Measurements from ENCODE around the gene CD9.

Gene CD9

GRCh38 chr12:6230321-6231110 is 30.3 kb downstream of the CD9 start:
- peak overlapping the region; percentile 91 for H3K27ac Mint-ChIP-seq
- no peaks in the 10 kb centered on the region for H3K9me3 Mint-ChIP-seq
- H3K27me3 Mint-ChIP-seq: no peaks in the 10 kb centered on the region
- no peaks in the 10 kb centered on the region for H3K36me3 Mint-ChIP-seq (ENCODE audit: low read depth)
- H3K4me3 Mint-ChIP-seq: peak overlapping the region; percentile 48
- peak; percentile 70 for DNase-seq
- H3K4me1 Mint-ChIP-seq (ENCODE audit: low read depth): peaks cover 36% of the 10 kb centered on the region

- H3K4me3 Mint-ChIP-seq: no peak overlapping the region
- no peaks in the 10 kb centered on the region for H3K36me3 Mint-ChIP-seq (ENCODE audit: low read depth)
- DNase-seq: no peak
- H3K27me3 Mint-ChIP-seq: no peaks in the 10 kb centered on the region
- no peak overlapping the region for H3K27ac Mint-ChIP-seq
- H3K4me1 Mint-ChIP-seq (ENCODE audit: low read depth): peaks cover 36% of the 10 kb centered on the region
- no peaks in the 10 kb centered on the region for H3K9me3 Mint-ChIP-seq
Observed at GRCh38 chr12:6231359-6232268, 31.4 kb downstream of the CD9 start.

- H3K27ac Mint-ChIP-seq: no peak overlapping the region
- no peaks in the 10 kb centered on the region for H3K36me3 Mint-ChIP-seq (ENCODE audit: low read depth)
- H3K4me1 Mint-ChIP-seq (ENCODE audit: low read depth): peaks cover 36% of the 10 kb centered on the region
- H3K4me3 Mint-ChIP-seq: no peak overlapping the region
- H3K27me3 Mint-ChIP-seq: no peaks in the 10 kb centered on the region
- H3K9me3 Mint-ChIP-seq: no peaks in the 10 kb centered on the region
- DNase-seq: no peak
Observed at GRCh38 chr12:6233121-6233971, 33.1 kb downstream of the CD9 start.

- Mint-ChIP-seq H3K27ac (no peak overlapping the region), H3K4me1 (ENCODE audit: low read depth) (peaks cover 35% of the 10 kb centered on the region), H3K4me3 (no peak overlapping the region), H3K27me3 (peaks cover 2% of the 10 kb centered on the region), H3K36me3 (ENCODE audit: low read depth) (no peaks in the 10 kb centered on the region), H3K9me3 (no peaks in the 10 kb centered on the region)
- no peak for DNase-seq
Observed at GRCh38 chr12:6234214-6234613, 34.0 kb downstream of the CD9 start.

- DNase-seq: no peak
- no peaks in the 10 kb centered on the region for H3K36me3 Mint-ChIP-seq (ENCODE audit: low read depth)
- H3K27me3 Mint-ChIP-seq: peaks cover 2% of the 10 kb centered on the region
- no peaks in the 10 kb centered on the region for H3K9me3 Mint-ChIP-seq
- H3K27ac Mint-ChIP-seq: no peak overlapping the region
- no peak overlapping the region for H3K4me3 Mint-ChIP-seq
- peaks cover 28% of the 10 kb centered on the region for H3K4me1 Mint-ChIP-seq (ENCODE audit: low read depth)
Observed at GRCh38 chr12:6234906-6235305, 34.7 kb downstream of the CD9 start.

DNA sequence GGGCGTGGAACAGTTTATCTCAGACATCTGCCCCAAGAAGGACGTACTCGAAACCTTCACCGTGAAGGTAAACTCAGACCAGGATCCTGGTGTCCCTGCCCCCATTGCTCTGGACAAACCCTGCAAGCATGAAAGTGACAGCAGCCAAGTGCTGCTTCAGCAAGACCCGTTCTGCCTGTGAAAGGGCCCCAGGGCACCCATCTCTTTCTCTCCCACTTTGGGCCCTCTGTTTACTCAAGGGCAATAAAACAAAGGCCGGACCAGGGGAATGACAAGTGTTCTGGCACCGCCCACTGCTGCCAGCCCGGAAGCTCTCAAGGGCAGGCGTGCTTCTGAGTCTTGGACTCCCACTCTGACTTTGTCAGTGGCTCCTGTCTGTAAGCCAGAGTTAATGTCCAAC is 35.3 kb downstream of the CD9 start:
- Mint-ChIP-seq H3K36me3 (ENCODE audit: low read depth) (no peaks in the 10 kb centered on the region), H3K9me3 (no peaks in the 10 kb centered on the region), H3K4me1 (ENCODE audit: low read depth) (peaks cover 22% of the 10 kb centered on the region), H3K27me3 (peaks cover 2% of the 10 kb centered on the region), H3K4me3 (no peak overlapping the region), H3K27ac (no peak overlapping the region)
- no peak for DNase-seq

GRCh38 chr12:6235906-6236640 is 35.9 kb downstream of the CD9 start:
- DNase-seq: no peak
- no peaks in the 10 kb centered on the region for H3K9me3 Mint-ChIP-seq
- no peak overlapping the region for H3K4me3 Mint-ChIP-seq
- H3K36me3 Mint-ChIP-seq (ENCODE audit: low read depth): no peaks in the 10 kb centered on the region
- peaks cover 16% of the 10 kb centered on the region for H3K4me1 Mint-ChIP-seq (ENCODE audit: low read depth)
- H3K27ac Mint-ChIP-seq: no peak overlapping the region
- peaks cover 2% of the 10 kb centered on the region for H3K27me3 Mint-ChIP-seq

DNA sequence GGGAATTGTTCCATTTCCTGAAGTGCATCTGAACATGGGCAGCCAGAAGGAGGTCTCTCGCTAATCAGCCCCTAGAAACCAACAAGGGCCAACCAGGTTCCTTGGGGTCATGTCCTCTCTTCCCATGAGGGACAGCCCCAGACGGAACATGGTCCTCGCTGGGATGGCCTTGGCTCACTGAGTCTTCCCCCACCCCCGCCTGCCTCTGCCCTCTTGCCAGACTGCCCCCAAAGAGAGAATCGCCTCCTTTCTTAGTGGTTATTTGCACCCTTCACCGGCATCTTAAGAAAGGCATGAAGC is 36.4 kb downstream of the CD9 start:
- peaks cover 11% of the 10 kb centered on the region for H3K4me1 Mint-ChIP-seq (ENCODE audit: low read depth)

GRCh38 chr12:6237830-6238229 is 37.6 kb downstream of the CD9 start:
- DNase-seq: no peak
- Mint-ChIP-seq H3K9me3 (no peaks in the 10 kb centered on the region), H3K4me1 (ENCODE audit: low read depth) (peaks cover 2% of the 10 kb centered on the region), H3K4me3 (no peak overlapping the region), H3K27me3 (peaks cover 2% of the 10 kb centered on the region), H3K36me3 (ENCODE audit: low read depth) (no peaks in the 10 kb centered on the region), H3K27ac (no peak overlapping the region)

More for the DNA sequence above, 36.4 kb downstream of the CD9 start:
- Mint-ChIP-seq H3K36me3 (ENCODE audit: low read depth) (no peaks in the 10 kb centered on the region), H3K27ac (no peak overlapping the region), H3K4me3 (no peak overlapping the region), H3K27me3 (peaks cover 2% of the 10 kb centered on the region), H3K9me3 (no peaks in the 10 kb centered on the region)
- DNase-seq: no peak

DNA sequence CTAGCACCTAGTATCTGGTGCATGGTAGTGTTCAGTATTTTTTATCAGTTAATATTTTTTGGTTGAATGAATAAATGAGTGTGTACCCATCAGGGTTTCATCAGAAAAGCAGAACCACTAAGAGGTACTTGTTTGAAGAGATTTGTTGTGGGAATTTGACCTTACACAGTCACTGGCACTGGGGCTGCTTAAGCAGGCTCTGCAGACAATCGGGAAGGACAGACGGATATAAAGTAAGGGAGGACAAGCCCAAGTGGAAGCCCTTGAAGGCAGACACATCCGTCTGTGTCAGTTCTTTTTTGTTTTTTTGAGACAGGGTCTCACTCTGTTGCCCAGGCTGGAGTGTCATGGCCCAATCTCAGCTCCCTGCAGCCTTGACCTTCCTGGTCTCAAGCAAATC is 38.7 kb downstream of the CD9 start:
- H3K36me3 Mint-ChIP-seq (ENCODE audit: low read depth): no peaks in the 10 kb centered on the region
- H3K27ac Mint-ChIP-seq: no peak overlapping the region
- no peak overlapping the region for H3K4me3 Mint-ChIP-seq
- no peak for DNase-seq
- no peaks in the 10 kb centered on the region for H3K9me3 Mint-ChIP-seq
- H3K4me1 Mint-ChIP-seq (ENCODE audit: low read depth): no peaks in the 10 kb centered on the region
- H3K27me3 Mint-ChIP-seq: peaks cover 2% of the 10 kb centered on the region

DNA sequence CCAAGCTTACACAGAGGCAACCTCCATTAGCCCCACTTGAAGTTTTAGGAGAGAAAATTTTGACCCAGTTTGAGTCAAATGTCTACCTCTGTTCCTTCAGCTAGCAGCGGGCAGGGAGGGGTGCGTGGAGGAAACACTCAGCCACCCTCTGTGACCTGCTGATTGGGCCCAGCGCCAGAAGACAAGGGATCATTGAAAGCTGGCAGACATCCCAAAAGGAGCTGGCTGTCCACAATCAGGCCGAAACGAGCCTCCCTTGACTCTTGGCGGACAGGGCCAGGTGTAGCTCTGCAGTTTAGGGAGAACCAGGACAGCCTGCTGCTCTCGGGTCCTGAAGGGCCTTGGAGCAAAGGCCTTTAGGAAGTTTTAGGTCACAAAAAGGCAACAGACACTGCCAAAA is 41.3 kb downstream of the CD9 start:
- Mint-ChIP-seq H3K27ac (no peak overlapping the region), H3K36me3 (ENCODE audit: low read depth) (no peaks in the 10 kb centered on the region), H3K4me1 (ENCODE audit: low read depth) (no peaks in the 10 kb centered on the region), H3K9me3 (no peaks in the 10 kb centered on the region), H3K27me3 (peaks cover 2% of the 10 kb centered on the region), H3K4me3 (no peak overlapping the region)
- no peak for DNase-seq

- peaks cover 12% of the 10 kb centered on the region for H3K27me3 Mint-ChIP-seq
- H3K4me3 Mint-ChIP-seq: no peak overlapping the region
- no peaks in the 10 kb centered on the region for H3K4me1 Mint-ChIP-seq (ENCODE audit: low read depth)
- no peak overlapping the region for H3K27ac Mint-ChIP-seq
- H3K9me3 Mint-ChIP-seq: no peaks in the 10 kb centered on the region
- no peak for DNase-seq
- H3K36me3 Mint-ChIP-seq (ENCODE audit: low read depth): no peaks in the 10 kb centered on the region
Observed at GRCh38 chr12:6249580-6249979, 49.4 kb downstream of the CD9 start.

GRCh38 chr12:6250343-6250742 is 50.1 kb downstream of the CD9 start:
- no peaks in the 10 kb centered on the region for H3K36me3 Mint-ChIP-seq (ENCODE audit: low read depth)
- no peak for DNase-seq

DNA sequence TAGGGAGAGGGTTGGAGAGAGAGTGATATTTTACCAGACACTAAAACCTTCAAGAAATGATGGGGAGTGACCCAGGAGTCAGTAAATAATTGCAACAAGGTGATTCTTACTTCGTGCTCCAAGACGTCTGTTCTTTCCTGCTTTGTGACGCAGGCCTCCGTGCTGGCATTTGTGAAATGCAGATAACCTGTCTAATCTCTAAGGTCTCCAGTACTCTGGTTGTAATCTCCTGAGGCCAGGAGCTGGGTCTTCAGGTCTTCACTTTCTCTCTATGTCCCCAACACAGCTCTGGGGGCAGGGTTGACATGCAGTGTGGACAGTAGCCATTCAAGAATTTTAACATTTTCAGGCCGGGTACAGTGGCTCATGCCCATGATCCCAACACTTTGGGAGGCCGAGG is 53.1 kb downstream of the CD9 start:
- Mint-ChIP-seq H3K4me3 (no peak overlapping the region), H3K9me3 (no peaks in the 10 kb centered on the region), H3K27ac (no peak overlapping the region), H3K4me1 (ENCODE audit: low read depth) (no peaks in the 10 kb centered on the region), H3K36me3 (ENCODE audit: low read depth) (no peaks in the 10 kb centered on the region), H3K27me3 (peaks cover 12% of the 10 kb centered on the region)
- no peak for DNase-seq

More at GRCh38 chr12:6250343-6250742, 50.1 kb downstream of the CD9 start:
- no peaks in the 10 kb centered on the region for H3K9me3 Mint-ChIP-seq
- peaks cover 12% of the 10 kb centered on the region for H3K27me3 Mint-ChIP-seq
- H3K4me1 Mint-ChIP-seq (ENCODE audit: low read depth): no peaks in the 10 kb centered on the region
- H3K27ac Mint-ChIP-seq: no peak overlapping the region
- H3K4me3 Mint-ChIP-seq: no peak overlapping the region

Measured in activated T-cell treated with anti-CD3 and anti-CD28 coated beads, Interleukin-2, amount 50 U/mL, for 24 hours (primary cell).